ENCODE data around the gene CCM2.
"Not testable (repeated sequence)": the region's sequence is repeated elsewhere in the genome, so short reads cannot be mapped to it uniquely, and the experiment has no call there.

DNA sequence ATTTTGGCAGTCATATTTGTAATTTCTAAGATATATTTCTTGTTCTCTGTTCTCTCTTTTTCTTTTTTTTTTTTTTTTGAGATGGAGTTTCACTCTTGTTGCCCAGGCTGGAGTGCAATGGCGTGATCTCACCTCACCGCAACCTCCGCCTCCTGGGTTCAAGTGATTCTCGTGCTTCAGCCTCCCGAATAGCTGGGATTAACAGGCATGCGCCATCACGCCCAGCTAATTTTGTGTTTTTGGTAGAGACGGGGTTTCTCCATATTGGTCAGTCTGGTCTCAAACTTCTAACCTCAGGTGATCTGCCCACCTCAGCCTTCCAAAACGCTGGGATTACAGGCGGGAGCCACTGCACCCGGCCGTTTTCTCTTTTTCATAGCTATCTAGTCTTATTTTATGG, 25.5 kb downstream of the CCM2 start:
- TF ChIP-seq, protein P1, sequence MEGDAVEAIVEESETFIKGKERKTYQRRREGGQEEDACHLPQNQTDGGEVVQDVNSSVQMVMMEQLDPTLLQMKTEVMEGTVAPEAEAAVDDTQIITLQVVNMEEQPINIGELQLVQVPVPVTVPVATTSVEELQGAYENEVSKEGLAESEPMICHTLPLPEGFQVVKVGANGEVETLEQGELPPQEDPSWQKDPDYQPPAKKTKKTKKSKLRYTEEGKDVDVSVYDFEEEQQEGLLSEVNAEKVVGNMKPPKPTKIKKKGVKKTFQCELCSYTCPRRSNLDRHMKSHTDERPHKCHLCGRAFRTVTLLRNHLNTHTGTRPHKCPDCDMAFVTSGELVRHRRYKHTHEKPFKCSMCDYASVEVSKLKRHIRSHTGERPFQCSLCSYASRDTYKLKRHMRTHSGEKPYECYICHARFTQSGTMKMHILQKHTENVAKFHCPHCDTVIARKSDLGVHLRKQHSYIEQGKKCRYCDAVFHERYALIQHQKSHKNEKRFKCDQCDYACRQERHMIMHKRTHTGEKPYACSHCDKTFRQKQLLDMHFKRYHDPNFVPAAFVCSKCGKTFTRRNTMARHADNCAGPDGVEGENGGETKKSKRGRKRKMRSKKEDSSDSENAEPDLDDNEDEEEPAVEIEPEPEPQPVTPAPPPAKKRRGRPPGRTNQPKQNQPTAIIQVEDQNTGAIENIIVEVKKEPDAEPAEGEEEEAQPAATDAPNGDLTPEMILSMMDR (IDR thresholded peaks at IDR 0.05): not testable (repeated sequence)
- TF ChIP-seq EP300, POLR2A, POLR2AphosphoS5 (IDR thresholded peaks at IDR 0.05): not testable (repeated sequence)
